ENCODE data around the gene SIVA1. TPM values are rescaled to one million over a fixed set of nuclear protein-coding genes. Genes with fewer than 3 reads are reported as not detected.

Gene SIVA1
- total and polyA plus RNA-seq, 4 donors, result 67.4 to 115 (median 99.6) TPM

- H3K9ac ChIP-seq (ENCODE audit: low read depth in 1 of 2, low read length in 2 of 2), result no peak overlapping the region
- DNase-seq (ENCODE audit: low spot score), result no peak
- H3K27ac ChIP-seq (ENCODE audit: low read depth in 1 of 2, low read length in 2 of 2), result no peak overlapping the region
- 85% methylated on average over 18 of the region's 18 CpGs for WGBS
- H3K4me1 ChIP-seq (ENCODE audit: control insufficient read depth in 4 of 4, insufficient read depth in 4 of 4, low read length in 3 of 4), result peaks cover 11 to 37% (median 24%) of the 10 kb centered on the region in 4 donors
- H3K36me3 ChIP-seq (ENCODE audit: control insufficient read depth in 4 of 4, insufficient read depth in 3 of 4, low read depth in 1 of 4, low read length in 3 of 4), result peaks cover 2 to 9% (median 4%) of the 10 kb centered on the region in 4 donors
- no peak for TF ChIP-seq HNF4A (conservative IDR thresholded peaks at IDR 0.05)
- no peak for TF ChIP-seq ZBTB33 (IDR thresholded peaks at IDR 0.05)
- no peak for TF ChIP-seq SP1 (IDR thresholded peaks at IDR 0.05)
- no peak for TF ChIP-seq TAF1 (conservative IDR thresholded peaks at IDR 0.05)
- no peak for TF ChIP-seq NR2F2 (IDR thresholded peaks at IDR 0.05)
- TF ChIP-seq RAD21 (IDR thresholded peaks at IDR 0.05), result no peak
- no peak for TF ChIP-seq FOXA2 (IDR thresholded peaks at IDR 0.05)
- TF ChIP-seq GABPA (IDR thresholded peaks at IDR 0.05 in 1 of 2, conservative IDR thresholded peaks at IDR 0.05 in 1 of 2), result no peak
- no peak for TF ChIP-seq CTCF (IDR thresholded peaks at IDR 0.05; ENCODE audit: low read depth, low read length, missing input control)
- no peaks in the 10 kb centered on the region for H3K27me3 ChIP-seq (ENCODE audit: control insufficient read depth in 4 of 4, insufficient read depth in 4 of 4, low read length in 3 of 4)
- no peak overlapping the region for H3K4me3 ChIP-seq (ENCODE audit: low read depth in 1 of 3, low read length in 3 of 3)
- H3K9me3 ChIP-seq (ENCODE audit: control insufficient read depth in 4 of 4, low read length in 3 of 4), result no peaks in the 10 kb centered on the region
Measured at GRCh38 chr14:104721505-104722431, 31.2 kb upstream of the SIVA1 start.

- DNase-seq (ENCODE audit: low spot score), result no peak
- H3K4me1 ChIP-seq (ENCODE audit: control insufficient read depth in 4 of 4, insufficient read depth in 4 of 4, low read length in 3 of 4), result peaks cover 18 to 51% (median 32%) of the 10 kb centered on the region in 4 donors
- TF ChIP-seq JUND (IDR thresholded peaks at IDR 0.05) (no peak), FOXA2 (IDR thresholded peaks at IDR 0.05) (no peak), EGR1 (IDR thresholded peaks at IDR 0.05; ENCODE audit: low read depth in 2 of 2) (no peak), TAF1 (conservative IDR thresholded peaks at IDR 0.05) (no peak)
- peak overlapping the region in 1 of 2 donors; percentile 93 for H3K27ac ChIP-seq (ENCODE audit: low read depth in 1 of 2, low read length in 2 of 2)
- H3K4me3 ChIP-seq (ENCODE audit: low read depth in 1 of 3, low read length in 3 of 3), result peak overlapping the region in 1 of 3 donors; percentile 76
- 44% methylated on average over 26 of the region's 26 CpGs for WGBS
- no peaks in the 10 kb centered on the region for H3K9me3 ChIP-seq (ENCODE audit: control insufficient read depth in 4 of 4, low read length in 3 of 4)
- H3K36me3 ChIP-seq (ENCODE audit: control insufficient read depth in 4 of 4, insufficient read depth in 3 of 4, low read depth in 1 of 4, low read length in 3 of 4), result peaks cover 0 to 5% (median 4%) of the 10 kb centered on the region in 4 donors
- H3K9ac ChIP-seq (ENCODE audit: low read depth in 1 of 2, low read length in 2 of 2), result no peak overlapping the region
- H3K27me3 ChIP-seq (ENCODE audit: control insufficient read depth in 4 of 4, insufficient read depth in 4 of 4, low read length in 3 of 4), result no peaks in the 10 kb centered on the region
Measured at GRCh38 chr14:104722938-104723650, 29.9 kb upstream of the SIVA1 start.
